HG03175 (cell line): ENCODE results near the gene RASL12.
"Not testable (repeated sequence)": the region's sequence is repeated elsewhere in the genome, so short reads cannot be mapped to it uniquely, and the experiment has no call there.

ENCODE experiments used
- ATAC-seq: cut with Tn5 transposase; IDR thresholded peaks from one replicate; pipeline ENCODE4 v1.9.1; 2021; ENCODE audit warnings: mild to moderate bottlenecking, moderate library complexity; ENCODE audit not compliant: unreplicated experiment

The RASL12 gene

GRCh38 chr15:65076486-65077290 is 8.9 kb upstream of the RASL12 start, which contains the start of gene KBTBD13:
Gene KBTBD13 (plus strand): TSS chr15:65076746. CDS start chr15:65076816, 70 bp downstream.
- no peak for ATAC-seq

GRCh38 chr15:65075607-65076395 is 8.0 kb upstream of the RASL12 start:
- ATAC-seq, result not testable (repeated sequence)

- ATAC-seq, result not testable (repeated sequence)
Measured at GRCh38 chr15:65074946-65075345, 7.2 kb upstream of the RASL12 start.

- no peak for ATAC-seq
Measured at GRCh38 chr15:65072617-65073016, 4.8 kb upstream of the RASL12 start.

GRCh38 chr15:65072027-65072426 is 4.2 kb upstream of the RASL12 start:
- ATAC-seq, result no peak

- ATAC-seq, result no peak
Measured at GRCh38 chr15:65071381-65071811, 3.6 kb upstream of the RASL12 start.

- no peak for ATAC-seq
Measured at GRCh38 chr15:65069779-65070546, 2.2 kb upstream of the RASL12 start.

GRCh38 chr15:65069179-65069578 is 1.4 kb upstream of the RASL12 start:
- no peak for ATAC-seq

- ATAC-seq, result no peak
Measured at GRCh38 chr15:65068403-65068788, 605 bp upstream of the RASL12 start.

- ATAC-seq, result no peak
Measured at GRCh38 chr15:65067317-65067644, 510 bp downstream of the RASL12 start.

GRCh38 chr15:65066635-65067316 is 1.0 kb downstream of the RASL12 start:
- no peak for ATAC-seq

GRCh38 chr15:65066001-65066634 is 1.7 kb downstream of the RASL12 start:
- ATAC-seq, result no peak

- no peak for ATAC-seq
Measured at GRCh38 chr15:65062726-65063125, 5.1 kb downstream of the RASL12 start.

- no peak for ATAC-seq
Measured at GRCh38 chr15:65062061-65062460, 5.7 kb downstream of the RASL12 start.

GRCh38 chr15:65060641-65061397 is 7.0 kb downstream of the RASL12 start:
- no peak for ATAC-seq

GRCh38 chr15:65059931-65060596 is 7.7 kb downstream of the RASL12 start:
- ATAC-seq, result no peak

GRCh38 chr15:65059369-65059750 is 8.4 kb downstream of the RASL12 start:
- no peak for ATAC-seq

GRCh38 chr15:65058394-65059368 is 9.1 kb downstream of the RASL12 start:
- ATAC-seq, result no peak
